Posterior vena cava (tissue), 2 donors: ENCODE measurements around the gene FSIP1. TPM values are rescaled to one million over a fixed set of nuclear protein-coding genes. Genes with fewer than 3 reads are reported as not detected.
"Not testable (repeated sequence)": the region's sequence is repeated elsewhere in the genome, so short reads cannot be mapped to it uniquely, and the experiment has no call there.

Experiments used
- DNase-seq: peaks from one replicate; pipeline ENCODE4 v3.0.0-alpha.2; 2020; ENCODE audit warnings: low spot score
- intact Hi-C, 2 donors: fragments of 100-400 bp; cut with DNase I; formaldehyde crosslinking; loops; one replicate each; pipeline versions ENCODE4 v1.14.1 to v1.14.2; 2022 to 2023
- long read RNA-seq, 2 donors: library from polyadenylated mRNA; unstranded; transcript quantifications; one replicate each; pipeline ENCODE4 v2.0.0, GENCODE V29; 2020 to 2021
- total RNA-seq, 2 donors: library from RNA; stranded (reverse); fragmentation: NEBNext Ultra II Directional; extraction: Animal tissue kit (Norgen Biotek cat#: 25700); gene quantifications; one replicate each; pipeline ENCODE4 v1.2.1, GENCODE V29; 2021
- donor health status: DM: yes; HTN: yes; CAD: no.
- donor health status: DM: yes; HTN: yes; CAD: no.

The FSIP1 gene
- total RNA-seq, result under 1 TPM; 0.69 to 1.00 TPM
- long read RNA-seq, donor 1, partial matches to known transcripts, result 1 of 3 reads
- long read RNA-seq, donor 1, other reads (novel, unspliced or antisense), result 2 of 3 reads
- long read RNA-seq, donor 2, partial matches to known transcripts, result 0 of 16 reads
- long read RNA-seq, donor 2, other reads (novel, unspliced or antisense), result 16 of 16 reads

- intact Hi-C loops, result no loop called here
- peak; percentile 99 for DNase-seq
Measured at GRCh38 chr15:39782441-39783138, at the start of gene FSIP1. Gene FSIP1, minus strand, starts transcription at chr15:39782841. Its CDS starts 6,317 bp downstream, at chr15:39776524.

GRCh38 chr15:39830166-39830565 lies 47.5 kb upstream of the FSIP1 start:
- intact Hi-C loops, result no loop called here
- no peak for DNase-seq

DNA sequence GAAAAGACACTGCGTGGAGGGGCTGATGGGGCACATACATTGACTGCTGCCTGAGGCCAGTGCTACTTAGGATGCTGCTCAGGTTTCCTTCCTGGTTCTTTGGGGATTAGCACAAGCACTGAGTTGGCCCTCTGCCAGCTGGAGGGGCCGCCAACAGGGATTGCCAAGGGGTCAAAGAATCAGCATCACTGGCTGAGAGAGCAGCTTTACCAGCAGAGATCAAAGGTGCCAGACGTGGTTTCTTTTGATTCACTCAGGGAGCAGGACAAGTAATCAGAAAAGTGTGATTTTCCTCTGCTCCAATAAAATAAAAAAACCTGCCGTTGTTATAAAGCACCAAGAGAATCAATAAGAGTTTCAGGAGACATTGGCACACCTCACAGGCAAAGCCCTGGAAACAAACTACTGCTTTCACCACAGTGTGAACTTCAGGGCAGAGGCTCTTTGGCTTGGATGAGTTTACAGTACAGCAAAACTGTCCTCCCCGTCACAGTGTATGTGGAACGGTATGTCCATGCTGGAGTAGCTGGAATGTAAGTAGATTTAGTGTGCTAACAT lies 45.8 kb upstream of the FSIP1 start:
- no peak for DNase-seq
- intact Hi-C loops, result no loop called here

DNA sequence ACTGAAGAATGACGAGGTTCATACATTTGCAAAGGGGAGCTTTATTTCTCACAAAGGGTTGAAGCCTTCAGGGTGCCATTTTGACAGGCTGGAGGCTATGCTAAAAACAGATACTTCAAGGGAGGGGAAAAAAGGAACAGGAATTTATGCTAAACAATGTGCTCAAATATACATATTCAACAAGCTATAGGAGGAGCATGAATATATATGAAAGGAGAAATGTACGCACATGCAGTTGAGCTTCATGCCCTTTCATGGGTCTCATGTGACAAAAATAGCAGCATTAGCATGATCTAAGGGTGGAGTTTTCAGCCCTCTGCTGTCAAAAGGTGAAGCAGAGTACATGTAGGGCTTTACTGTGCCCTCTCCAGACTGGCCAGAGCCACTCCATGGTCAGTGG lies 44.3 kb upstream of the FSIP1 start:
- intact Hi-C loops, result no loop called here
- DNase-seq, result no peak

DNA sequence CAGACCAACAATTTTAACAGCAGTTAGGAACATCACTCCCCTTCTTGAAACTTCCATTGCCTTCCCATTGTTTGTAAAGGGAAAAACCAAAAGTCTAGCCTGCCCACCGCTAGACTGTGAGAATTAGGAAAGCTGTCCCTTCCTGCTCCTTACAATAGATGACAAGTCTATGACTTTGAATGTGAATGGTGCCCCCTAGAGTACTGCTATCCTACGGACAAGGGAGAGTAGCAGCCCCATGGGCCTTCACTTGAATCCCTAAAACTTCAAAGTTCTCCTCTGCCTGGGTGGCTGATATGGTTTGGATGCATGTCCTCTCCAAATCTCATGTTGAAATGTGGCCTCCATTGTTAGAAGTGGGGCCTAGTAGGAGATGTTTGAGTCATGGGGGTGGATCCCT lies 41.0 kb upstream of the FSIP1 start:
- intact Hi-C loops, result no loop called here
- DNase-seq, result no peak

DNA sequence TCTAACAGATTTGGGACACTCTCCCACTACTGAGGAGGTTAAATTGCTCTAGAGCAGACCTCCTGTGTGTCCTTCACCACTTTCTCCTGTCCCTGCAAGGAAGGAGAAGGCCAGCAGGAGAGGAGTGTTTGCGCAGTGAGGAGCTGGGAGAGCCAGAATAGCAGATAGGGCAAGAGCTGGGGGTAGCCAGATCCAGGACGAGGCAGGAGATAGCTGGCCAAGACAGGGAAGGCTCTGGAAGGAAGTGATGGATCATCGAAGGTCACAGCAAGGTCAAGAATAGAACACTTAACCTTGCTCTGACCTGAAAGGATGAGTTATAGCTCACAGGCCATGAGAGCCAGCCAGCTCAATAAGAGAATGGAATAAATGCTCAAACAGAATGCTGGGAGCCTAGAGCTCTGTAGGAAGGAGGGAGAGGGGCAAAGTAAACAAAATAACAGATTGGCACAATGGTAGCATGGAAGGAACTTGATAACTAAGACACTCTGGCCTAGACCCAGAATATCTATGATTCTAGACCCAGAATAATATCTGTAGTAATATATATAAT lies 37.5 kb upstream of the FSIP1 start:
- intact Hi-C loops, result no loop called here
- no peak for DNase-seq

- no peak for DNase-seq
- intact Hi-C loops, result no loop called here
Measured at GRCh38 chr15:39819533-39819932, 36.9 kb upstream of the FSIP1 start.

DNA sequence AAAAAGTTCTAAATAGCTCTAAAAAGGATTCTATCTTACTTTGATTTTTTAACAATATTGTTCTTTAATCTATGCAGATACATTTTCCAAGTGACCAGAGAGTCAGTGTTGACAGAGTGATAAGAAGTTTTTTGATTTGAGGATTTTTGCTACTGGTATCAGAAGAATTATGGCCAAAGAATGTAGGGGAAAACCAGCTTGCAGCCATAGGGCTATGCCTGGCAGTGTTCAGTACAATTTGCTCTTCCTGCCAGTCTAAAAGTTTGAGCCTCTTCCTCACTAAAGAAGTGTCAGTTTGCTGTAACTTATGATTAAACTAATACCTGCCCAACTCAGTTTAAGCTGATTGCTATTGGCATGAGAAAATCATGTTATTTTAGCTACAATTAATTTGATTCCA lies 35.3 kb upstream of the FSIP1 start:
- DNase-seq, result no peak
- intact Hi-C loops, result no loop called here

DNA sequence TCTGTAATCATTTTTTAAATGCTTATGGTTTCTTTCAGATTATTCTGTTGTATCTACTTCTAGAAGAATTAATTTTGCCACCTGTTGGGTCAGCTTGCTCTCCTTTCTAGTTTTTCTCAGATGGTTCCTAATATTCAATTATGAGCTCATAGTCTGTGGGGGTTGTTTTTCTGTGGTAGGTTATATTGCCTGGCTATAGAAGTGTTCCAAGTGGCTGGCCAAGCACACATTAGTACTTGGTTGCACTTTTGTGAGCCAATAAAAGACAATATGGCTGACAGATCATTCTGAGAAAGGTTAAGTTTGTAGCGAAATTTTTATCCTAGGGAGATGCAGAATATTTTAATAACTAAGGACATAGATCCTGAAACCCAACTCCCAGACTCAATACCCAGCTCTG lies 31.8 kb upstream of the FSIP1 start:
- intact Hi-C loops, result no loop called here
- DNase-seq, result no peak

GRCh38 chr15:39812651-39813050 lies 30.0 kb upstream of the FSIP1 start:
- DNase-seq, intact Hi-C loops: not testable (repeated sequence)

DNA sequence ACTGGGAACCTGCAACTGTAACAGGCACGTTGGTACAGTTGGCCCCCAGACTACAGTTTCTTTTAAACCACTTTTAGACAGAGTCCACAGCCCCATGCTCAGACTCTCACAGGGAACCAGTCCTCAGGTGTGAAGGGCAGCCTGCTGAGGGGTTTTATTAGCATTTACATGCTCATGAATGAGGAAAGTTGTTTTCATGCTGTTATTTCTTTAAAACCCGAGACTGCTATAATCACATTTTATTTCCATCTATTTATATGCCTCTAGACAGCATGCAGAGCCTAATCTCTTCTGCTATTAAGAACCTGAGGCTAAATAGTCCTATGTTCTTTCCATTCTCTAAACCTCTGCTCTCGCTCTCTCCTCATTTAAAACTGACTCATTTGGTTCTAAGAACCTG lies 26.3 kb upstream of the FSIP1 start:
- intact Hi-C loops, result no loop called here

DNA sequence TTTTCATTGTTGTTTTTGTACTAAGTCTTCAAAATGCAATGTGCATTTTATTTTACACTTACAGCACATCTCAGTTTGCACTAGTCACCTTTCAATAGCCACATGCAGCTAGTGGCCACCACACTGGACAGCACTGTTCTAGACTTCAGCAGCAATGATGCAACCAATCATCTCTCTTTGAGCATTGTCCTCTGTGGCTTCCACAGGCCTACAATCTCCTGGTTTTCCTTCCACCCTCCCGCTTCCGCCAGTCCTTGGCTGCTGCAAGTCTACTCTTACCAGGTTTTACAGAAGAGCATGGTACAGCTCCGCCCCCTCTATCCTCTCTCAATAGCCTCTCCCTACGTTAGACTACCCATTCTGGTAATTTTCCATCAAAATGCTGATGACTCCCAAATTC lies 25.1 kb upstream of the FSIP1 start:
- intact Hi-C loops, result no loop called here
- no peak for DNase-seq

More for the DNA sequence above, 26.3 kb upstream of the FSIP1 start:
- DNase-seq, result no peak

DNA sequence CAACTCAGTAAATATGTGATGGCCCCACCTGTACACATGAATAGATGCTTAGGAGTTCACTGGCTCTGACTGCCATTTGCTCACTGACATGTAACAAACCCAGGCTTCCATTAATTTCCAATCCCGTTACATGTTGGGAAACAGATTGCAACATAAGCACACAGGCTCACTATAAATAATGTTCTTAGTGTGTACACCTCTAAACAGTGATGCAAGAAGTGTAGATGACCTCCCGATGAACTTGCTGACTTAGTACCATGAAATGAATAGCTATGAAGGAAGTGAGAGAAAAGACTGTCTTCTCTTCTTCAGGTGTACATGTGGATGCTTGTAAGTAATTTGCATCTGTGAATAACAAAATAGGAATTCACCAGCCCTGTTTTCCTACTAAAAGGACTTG lies 21.4 kb upstream of the FSIP1 start:
- intact Hi-C loops, result loop anchor here in 1 of 2 donors (2.0 kb wide), 1 partner anchor 151 kb away; no protein-coding TSS in a partner anchor
- no peak for DNase-seq

- intact Hi-C loops, result no loop called here
- DNase-seq, result no peak
Measured at GRCh38 chr15:39803016-39803415, 20.4 kb upstream of the FSIP1 start.

GRCh38 chr15:39801641-39802309 lies 19.1 kb upstream of the FSIP1 start:
- intact Hi-C loops, result no loop called here
- no peak for DNase-seq

DNA sequence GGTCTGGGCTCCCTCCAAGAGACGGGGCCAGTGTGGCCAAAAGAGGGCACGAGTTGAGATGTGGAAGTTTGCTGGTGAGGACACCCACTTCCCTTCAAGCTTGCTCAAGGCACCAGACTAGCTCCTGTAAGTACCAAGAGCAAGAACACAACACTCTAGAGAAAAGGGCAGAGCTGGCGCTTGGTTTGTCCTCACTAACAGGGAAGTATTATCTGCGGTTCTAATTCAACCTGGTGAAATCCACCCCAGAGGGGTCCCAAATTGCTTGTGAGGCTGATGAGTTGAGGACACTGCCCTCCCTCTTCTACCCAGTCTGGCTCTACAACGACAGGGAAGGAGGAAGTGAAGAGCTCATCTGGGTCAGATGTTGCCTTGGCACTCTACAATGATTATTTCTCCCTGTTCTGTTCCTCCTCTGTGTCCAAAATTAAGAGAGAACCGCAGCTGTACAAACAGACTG lies 16.9 kb upstream of the FSIP1 start:
- DNase-seq, result no peak
- intact Hi-C loops, result loop anchor here in 1 of 2 donors (10.0 kb wide), 1 partner anchor 125 kb away; the partner anchor contains the start of gene GPR176

GRCh38 chr15:39798382-39798781 lies 15.7 kb upstream of the FSIP1 start:
- DNase-seq, result no peak
- intact Hi-C loops, result loop anchor here in 1 of 2 donors (10.0 kb wide), 1 partner anchor 126 kb away; the partner anchor contains the start of gene GPR176

DNA sequence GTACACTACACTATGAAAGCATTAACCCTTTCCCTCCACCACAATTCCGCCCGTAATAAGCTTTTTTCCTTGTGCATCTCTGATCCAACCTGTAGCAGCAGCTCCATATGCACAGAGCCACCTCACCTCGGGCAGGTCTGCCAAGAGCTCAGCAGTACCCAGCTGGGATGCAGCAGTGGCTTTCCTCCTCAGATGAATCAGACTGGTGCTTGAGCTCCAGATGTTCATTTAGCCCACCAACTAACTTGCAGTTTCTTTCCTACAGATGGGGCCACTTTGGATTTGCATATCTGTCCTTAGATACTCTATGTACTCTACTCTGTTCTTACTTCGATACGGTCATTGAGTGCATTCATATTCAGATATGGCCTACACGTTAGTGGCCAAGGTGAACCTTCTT lies 14.8 kb upstream of the FSIP1 start:
- intact Hi-C loops, result loop anchor here in 1 of 2 donors (10.0 kb wide), 1 partner anchor 127 kb away; the partner anchor contains the start of gene GPR176
- no peak for DNase-seq

DNA sequence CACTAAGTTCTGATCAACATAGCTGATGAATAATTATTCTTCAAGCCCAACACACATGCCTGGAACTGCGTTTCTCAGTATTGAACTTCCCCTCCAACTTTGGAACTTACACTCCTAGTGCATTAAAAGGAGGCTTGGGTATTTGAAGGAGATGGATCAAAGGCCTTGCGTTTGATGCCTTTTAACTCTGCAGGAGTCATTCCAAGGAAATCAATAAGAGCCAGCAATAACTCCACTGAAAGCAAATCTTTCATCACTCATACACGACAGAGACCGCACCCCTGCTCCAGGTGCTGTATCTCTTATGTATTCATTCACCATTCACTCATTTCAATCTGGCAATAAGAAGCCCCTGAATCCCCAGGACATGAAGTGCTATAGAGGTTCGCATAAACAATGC lies 14.0 kb upstream of the FSIP1 start:
- intact Hi-C loops, result loop anchor here in 1 of 2 donors (10.0 kb wide), 1 partner anchor 128 kb away; the partner anchor contains the start of gene GPR176
- no peak for DNase-seq

- intact Hi-C loops, result loop anchor here in 1 of 2 donors (10.0 kb wide), 1 partner anchor 129 kb away; the partner anchor contains the start of gene GPR176
- DNase-seq, result no peak
Measured at GRCh38 chr15:39795486-39795885, 12.8 kb upstream of the FSIP1 start.
